ENCODE data around the gene PIP4K2C.
"Not testable (repeated sequence)": the region's sequence is repeated elsewhere in the genome, so short reads cannot be mapped to it uniquely, and the experiment has no call there.

The PIP4K2C gene

GRCh38 chr12:57584050-57584449, 6.9 kb upstream of the PIP4K2C start:
- in situ Hi-C loops (cut with MboI; ENCODE audit: low sequenced_read_pairs), result no loop called here

- in situ Hi-C loops (cut with MboI; ENCODE audit: low sequenced_read_pairs), result no loop called here
These were observed 6.3 kb upstream of the PIP4K2C start for GRCh38 chr12:57584690-57585089.

DNA sequence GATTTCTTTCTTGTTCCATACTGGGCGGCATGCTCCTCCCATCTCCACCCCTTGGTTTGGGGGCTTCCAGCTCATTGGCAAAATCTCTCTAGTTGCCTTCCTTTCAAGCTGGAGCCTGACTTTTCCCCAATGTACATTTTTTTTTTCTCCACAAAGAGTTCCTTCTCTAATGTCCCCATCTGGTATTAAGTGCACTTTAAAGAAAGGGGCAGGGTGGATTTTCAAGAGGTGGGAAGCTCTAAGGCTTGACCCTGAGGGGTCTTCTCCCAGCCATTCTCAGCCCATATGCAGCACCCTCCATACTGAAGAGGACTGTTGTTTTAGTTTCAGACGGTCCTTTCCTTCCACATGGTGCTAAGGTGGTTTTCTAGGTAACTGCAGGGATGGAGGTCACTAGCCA, 5.8 kb upstream of the PIP4K2C start:
- in situ Hi-C loops (cut with MboI; ENCODE audit: low sequenced_read_pairs), result no loop called here

DNA sequence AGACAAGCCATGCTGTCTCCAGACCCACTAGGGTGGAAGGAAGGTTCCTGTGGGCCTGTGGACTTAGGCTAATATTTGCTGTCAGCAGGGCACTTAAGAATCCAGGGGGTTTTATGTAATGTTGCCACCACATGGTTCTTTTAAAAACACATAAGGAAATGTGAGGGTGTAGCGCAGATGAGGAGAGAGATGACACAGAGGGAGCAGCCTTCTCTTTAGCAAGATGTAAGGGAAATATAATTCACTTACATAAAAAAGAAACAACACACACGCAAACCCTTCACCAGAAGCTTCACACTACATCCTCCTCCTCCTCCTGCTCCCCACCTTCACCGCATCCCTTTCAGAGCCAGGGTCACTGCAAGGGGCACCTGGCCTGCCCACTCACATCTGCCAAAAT, 4.9 kb upstream of the PIP4K2C start:
- in situ Hi-C loops (cut with MboI; ENCODE audit: low sequenced_read_pairs), result no loop called here

- in situ Hi-C loops (cut with MboI; ENCODE audit: low sequenced_read_pairs), result no loop called here
These were observed 4.1 kb upstream of the PIP4K2C start for GRCh38 chr12:57586832-57587429.

DNA sequence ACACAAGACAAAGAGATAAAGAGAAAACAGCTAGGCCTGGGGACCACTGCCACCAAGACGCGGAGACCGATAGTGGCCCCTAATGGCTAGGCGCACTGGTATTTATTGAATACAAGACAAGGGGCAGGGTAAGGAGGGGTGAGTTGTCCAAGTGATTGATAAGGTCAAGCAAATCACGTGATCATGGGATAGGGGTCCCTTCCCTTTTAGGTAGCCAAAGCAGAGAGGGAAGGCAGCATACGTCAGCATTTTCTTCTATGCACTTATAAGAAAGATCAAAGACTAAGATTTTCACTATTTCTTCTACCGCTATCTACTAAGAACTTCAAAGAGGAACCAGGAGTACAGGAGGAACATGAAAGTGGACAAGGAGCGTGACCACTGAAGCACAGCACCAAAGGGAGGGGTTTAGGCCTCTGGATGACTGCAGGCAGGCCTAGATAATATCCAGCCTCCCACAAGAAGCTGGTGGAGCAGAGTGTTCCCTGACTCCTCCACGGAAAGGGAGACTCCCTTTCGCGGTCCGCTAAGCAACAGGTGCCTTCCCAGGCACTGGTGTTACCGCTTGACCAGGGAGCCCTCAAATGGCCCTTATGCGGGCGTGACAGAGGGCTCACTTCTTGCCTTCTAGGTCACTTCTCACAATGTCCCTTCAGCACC, 1.9 kb upstream of the PIP4K2C start:
- in situ Hi-C loops (cut with MboI; ENCODE audit: low sequenced_read_pairs), result not testable (repeated sequence)

GRCh38 chr12:57590479-57590863, 521 bp upstream of the PIP4K2C start:
- in situ Hi-C loops (cut with MboI; ENCODE audit: low sequenced_read_pairs), result no loop called here

GRCh38 chr12:57591782-57592325, 862 bp downstream of the PIP4K2C start:
- in situ Hi-C loops (cut with MboI; ENCODE audit: low sequenced_read_pairs), result no loop called here

DNA sequence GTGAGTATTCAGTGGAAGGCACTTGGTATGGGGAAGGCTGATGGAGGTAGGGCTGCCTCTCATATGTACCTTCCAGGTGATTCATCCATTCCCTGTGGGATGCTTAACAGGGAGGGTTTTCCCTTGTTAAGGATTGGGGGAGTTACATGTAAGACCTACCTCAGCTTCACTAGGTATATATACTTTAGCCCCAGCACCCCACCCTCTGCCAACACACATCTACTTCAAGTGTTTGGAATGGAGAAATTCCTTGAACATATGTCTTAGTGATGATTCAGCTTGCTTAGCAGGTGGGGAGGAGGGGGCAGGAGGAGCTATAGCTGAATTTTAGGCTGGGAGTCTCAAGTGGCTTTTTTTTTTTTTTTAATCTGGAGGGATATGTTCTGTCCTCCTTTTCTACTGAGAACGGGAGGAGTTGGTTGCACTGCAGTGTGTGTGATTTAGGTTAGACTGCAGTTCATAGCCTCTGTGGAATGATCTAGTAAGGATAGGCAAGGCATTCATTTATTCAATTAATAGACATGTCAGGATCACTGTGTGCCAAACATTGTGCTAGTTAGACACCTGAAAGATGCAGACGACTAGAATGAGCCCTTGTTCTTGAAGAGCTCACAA, 1.7 kb downstream of the PIP4K2C start:
- in situ Hi-C loops (cut with MboI; ENCODE audit: low sequenced_read_pairs), result no loop called here

DNA sequence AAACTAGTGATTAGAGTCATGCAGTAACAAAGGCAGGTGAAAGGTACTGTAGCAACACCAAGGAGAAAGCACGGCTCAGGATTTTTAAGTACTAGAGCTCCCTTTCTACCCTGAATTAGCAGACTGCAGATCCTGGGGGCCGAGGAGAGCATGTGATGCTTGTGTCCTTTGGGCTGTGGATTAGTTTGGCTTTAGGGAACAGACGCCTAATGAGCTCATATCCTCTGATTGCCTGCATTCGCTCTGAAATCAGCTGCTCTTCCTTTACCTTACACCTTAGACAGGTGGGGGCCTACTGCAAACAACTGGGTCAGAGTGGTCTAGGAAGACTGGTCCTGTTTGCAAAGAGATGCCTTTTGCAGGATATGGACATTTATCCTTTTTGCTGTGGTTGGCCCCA, 2.2 kb downstream of the PIP4K2C start:
- in situ Hi-C loops (cut with MboI; ENCODE audit: low sequenced_read_pairs), result no loop called here

- in situ Hi-C loops (cut with MboI; ENCODE audit: low sequenced_read_pairs), result no loop called here
These were observed 9.4 kb downstream of the PIP4K2C start for GRCh38 chr12:57600395-57600794.

GRCh38 chr12:57602544-57602943, 11.6 kb downstream of the PIP4K2C start:
- in situ Hi-C loops (cut with MboI; ENCODE audit: low sequenced_read_pairs), result no loop called here

DNA sequence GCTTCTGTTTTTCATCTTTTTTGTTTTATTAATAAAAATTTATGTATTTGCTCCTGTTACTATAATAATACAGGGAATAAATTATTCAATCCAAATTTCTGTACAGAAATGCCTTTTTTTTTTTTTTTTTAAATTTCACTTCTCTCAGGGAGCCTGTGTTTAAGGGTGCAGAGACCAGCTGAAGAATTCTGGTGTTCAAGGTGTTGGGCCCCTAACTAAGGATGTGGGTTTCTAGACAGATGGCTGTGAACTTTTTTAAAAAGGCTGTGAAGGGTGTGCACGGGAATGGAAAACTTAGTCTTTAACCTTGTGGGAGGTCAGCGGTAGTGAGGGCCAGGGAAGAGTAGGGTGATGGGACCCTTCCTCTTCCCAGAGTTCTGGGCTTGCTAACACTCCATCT, 12.3 kb downstream of the PIP4K2C start:
- in situ Hi-C loops (cut with MboI; ENCODE audit: low sequenced_read_pairs), result no loop called here

DNA sequence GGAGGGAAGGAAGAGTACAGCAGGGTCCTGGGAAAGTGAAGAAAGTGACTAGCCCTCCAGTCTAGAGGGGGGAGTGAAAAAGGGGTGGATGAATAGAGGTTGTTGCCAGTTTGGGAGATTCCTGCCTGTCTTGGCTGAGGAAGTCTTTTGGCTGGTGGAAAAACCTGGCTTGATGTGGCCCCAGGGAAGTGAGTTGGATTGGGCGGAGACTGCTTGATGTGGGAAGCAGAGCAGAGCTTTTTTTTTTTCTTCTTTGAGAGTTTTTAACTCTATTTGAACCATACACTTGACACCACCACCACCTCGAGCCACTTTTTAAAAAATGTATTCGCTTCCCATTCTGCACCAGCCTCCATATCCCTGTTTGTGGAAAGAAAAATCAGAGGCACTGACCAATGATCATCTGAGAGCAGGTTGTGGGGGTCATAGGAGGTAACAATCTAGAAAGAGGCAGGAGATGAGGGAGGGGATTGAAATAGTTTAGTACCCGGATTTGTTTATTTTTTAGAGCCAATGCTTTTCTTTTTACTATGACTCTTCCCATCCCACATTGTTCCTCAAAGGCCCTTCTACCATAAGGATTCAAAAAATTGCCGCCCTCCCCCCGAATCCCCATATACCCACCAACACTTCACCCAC, 12.9 kb downstream of the PIP4K2C start:
- in situ Hi-C loops (cut with MboI; ENCODE audit: low sequenced_read_pairs), result no loop called here

GRCh38 chr12:57604454-57604991, 13.5 kb downstream of the PIP4K2C start, which contains the start of gene DTX3:
Gene DTX3, plus strand, starts transcription at chr12:57604824. Its CDS starts 1,694 bp downstream, at chr12:57606518.
- in situ Hi-C loops (cut with MboI; ENCODE audit: low sequenced_read_pairs), result no loop called here

- in situ Hi-C loops (cut with MboI; ENCODE audit: low sequenced_read_pairs), result no loop called here
These were observed 14.2 kb downstream of the PIP4K2C start for GRCh38 chr12:57604992-57605810.

GRCh38 chr12:57605811-57606311, 14.9 kb downstream of the PIP4K2C start:
- in situ Hi-C loops (cut with MboI; ENCODE audit: low sequenced_read_pairs), result no loop called here

GRCh38 chr12:57606399-57606798, 15.4 kb downstream of the PIP4K2C start:
- in situ Hi-C loops (cut with MboI; ENCODE audit: low sequenced_read_pairs), result no loop called here

DNA sequence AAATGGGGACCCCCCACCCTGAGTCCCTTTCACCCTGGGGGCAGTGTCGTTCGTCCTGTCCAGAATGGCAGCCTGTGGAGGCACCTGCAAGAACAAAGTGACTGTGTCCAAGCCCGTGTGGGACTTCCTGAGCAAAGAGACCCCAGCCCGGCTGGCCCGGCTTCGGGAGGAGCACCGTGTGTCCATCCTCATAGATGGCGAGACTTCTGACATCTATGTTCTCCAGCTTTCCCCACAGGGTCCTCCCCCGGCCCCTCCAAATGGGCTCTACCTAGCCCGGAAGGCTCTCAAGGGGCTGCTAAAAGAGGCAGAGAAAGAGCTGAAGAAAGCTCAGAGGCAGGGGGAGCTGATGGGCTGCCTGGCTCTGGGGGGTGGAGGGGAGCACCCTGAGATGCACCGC, 15.8 kb downstream of the PIP4K2C start:
- in situ Hi-C loops (cut with MboI; ENCODE audit: low sequenced_read_pairs), result no loop called here

DNA sequence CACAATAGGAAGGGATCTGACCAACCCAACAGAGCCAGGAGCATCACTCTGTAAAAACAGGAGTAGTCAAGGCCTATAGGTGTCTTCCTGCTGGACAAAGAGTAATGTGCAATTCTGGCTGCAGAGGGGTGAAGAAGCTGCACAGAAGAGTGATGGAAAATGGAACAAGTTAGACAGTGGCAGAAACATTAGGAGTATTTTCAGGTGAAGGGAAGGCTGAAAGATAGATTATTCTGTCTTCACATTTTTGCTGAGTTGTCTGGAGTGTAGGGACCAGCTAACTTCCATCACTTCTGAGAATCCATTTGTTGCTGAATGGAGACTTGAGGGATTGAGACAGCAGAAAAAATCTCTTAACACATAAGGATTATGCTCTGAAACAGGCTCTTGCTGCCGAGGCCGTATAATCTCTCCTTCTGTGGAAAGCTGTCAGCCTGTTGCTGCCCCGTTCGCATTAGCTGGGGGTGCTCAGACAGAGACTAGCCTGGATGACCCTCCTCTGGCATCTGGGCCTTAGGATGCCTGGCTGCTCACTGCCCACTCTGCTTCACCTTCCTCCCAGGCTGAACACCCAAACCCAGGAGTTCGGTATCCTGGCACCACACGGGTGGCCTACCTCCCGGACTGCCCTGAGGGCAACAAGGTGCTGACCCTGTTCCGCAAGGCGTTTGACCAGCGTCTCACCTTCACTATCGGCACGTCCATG, 17.1 kb downstream of the PIP4K2C start:
- in situ Hi-C loops (cut with MboI; ENCODE audit: low sequenced_read_pairs), result no loop called here

Data from HL-60/S4 treated with retinoic acid at 250 ng/mL for 4 days and 3 days (cell line).